GM18519 (cell line): ENCODE measurements around the gene SSNA1.
A peak's percentile ranks its signal among the peaks of the same experiment; 100 is the strongest.

Experiments
- ATAC-seq: cut with Tn5 transposase; IDR thresholded peaks from one replicate; pipeline ENCODE4 v1.9.1; 2021; ENCODE audit warnings: mild to moderate bottlenecking, moderate library complexity; ENCODE audit not compliant: unreplicated experiment, low FRiP score

Gene SSNA1

GRCh38 chr9:137217276-137218211 is 29.1 kb downstream of the SSNA1 start:
- no peak for ATAC-seq

- no peak for ATAC-seq
Measured at GRCh38 chr9:137218212-137218753, 29.8 kb downstream of the SSNA1 start.

- no peak for ATAC-seq
Measured at GRCh38 chr9:137218754-137219271, 30.3 kb downstream of the SSNA1 start.

- ATAC-seq, result no peak
Measured at GRCh38 chr9:137219757-137220316, 31.4 kb downstream of the SSNA1 start.

GRCh38 chr9:137220317-137221094 is 32.0 kb downstream of the SSNA1 start:
- ATAC-seq, result no peak

- no peak for ATAC-seq
Measured at GRCh38 chr9:137221095-137221505, 32.6 kb downstream of the SSNA1 start.

GRCh38 chr9:137221506-137222111 is 33.1 kb downstream of the SSNA1 start:
- no peak for ATAC-seq

GRCh38 chr9:137222190-137223077 is 34.0 kb downstream of the SSNA1 start, which contains the start of gene RNF208:
Gene RNF208 (minus strand): TSS chr9:137222240. CDS start chr9:137221212, 1,028 bp downstream.
- ATAC-seq, result no peak

GRCh38 chr9:137223078-137223970 is 34.8 kb downstream of the SSNA1 start:
- peak; percentile 45 for ATAC-seq

GRCh38 chr9:137224830-137225694 is 36.6 kb downstream of the SSNA1 start, which contains the start of gene CYSRT1:
Gene CYSRT1 (plus strand): TSS chr9:137225174. CDS start chr9:137225622, 448 bp downstream.
- no peak for ATAC-seq

- ATAC-seq, result no peak
Measured at GRCh38 chr9:137225699-137226331, 37.3 kb downstream of the SSNA1 start.

- ATAC-seq, result no peak
Measured at GRCh38 chr9:137226338-137227053, 38.0 kb downstream of the SSNA1 start.

GRCh38 chr9:137227054-137227852 is 38.8 kb downstream of the SSNA1 start, which contains the start of gene RNF224:
Gene RNF224 (plus strand): TSS chr9:137227502. CDS start chr9:137228336, 834 bp downstream.
- no peak for ATAC-seq

- ATAC-seq, result no peak
Measured at GRCh38 chr9:137227853-137228505, 39.5 kb downstream of the SSNA1 start.
